ENCODE data around the gene POLA1.

DNA sequence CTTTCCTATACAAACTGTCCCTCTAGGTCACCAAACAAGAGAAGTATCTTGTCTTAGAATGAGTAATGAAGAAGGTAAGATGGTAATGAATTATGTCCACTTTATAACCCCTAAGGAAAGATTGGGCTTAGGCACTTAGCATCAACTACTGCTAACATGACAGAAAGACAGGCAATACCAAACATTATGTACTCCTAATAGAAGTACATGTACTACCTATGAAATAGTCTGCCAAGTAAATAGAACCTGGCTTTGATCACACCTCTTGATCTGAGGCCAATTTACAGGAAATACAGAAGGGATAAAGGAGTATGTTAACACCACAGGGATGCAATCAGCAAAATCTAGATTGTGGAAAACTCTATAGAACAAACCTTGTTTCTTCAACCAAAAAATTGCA, 32.4 kb upstream of the POLA1 start:
- no peak for TF ChIP-seq EZH2 (IDR thresholded peaks at IDR 0.05; ENCODE audit: borderline replicate concordance)
- TF ChIP-seq, protein P1, sequence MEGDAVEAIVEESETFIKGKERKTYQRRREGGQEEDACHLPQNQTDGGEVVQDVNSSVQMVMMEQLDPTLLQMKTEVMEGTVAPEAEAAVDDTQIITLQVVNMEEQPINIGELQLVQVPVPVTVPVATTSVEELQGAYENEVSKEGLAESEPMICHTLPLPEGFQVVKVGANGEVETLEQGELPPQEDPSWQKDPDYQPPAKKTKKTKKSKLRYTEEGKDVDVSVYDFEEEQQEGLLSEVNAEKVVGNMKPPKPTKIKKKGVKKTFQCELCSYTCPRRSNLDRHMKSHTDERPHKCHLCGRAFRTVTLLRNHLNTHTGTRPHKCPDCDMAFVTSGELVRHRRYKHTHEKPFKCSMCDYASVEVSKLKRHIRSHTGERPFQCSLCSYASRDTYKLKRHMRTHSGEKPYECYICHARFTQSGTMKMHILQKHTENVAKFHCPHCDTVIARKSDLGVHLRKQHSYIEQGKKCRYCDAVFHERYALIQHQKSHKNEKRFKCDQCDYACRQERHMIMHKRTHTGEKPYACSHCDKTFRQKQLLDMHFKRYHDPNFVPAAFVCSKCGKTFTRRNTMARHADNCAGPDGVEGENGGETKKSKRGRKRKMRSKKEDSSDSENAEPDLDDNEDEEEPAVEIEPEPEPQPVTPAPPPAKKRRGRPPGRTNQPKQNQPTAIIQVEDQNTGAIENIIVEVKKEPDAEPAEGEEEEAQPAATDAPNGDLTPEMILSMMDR (IDR thresholded peaks at IDR 0.05; ENCODE audit: poor library complexity), result no peak

All from hepatocyte (in vitro differentiated cells).